Measurements from ENCODE around the gene KLF8.
"Not testable (repeated sequence)": the region's sequence is repeated elsewhere in the genome, so short reads cannot be mapped to it uniquely, and the experiment has no call there.

Gene KLF8

DNA sequence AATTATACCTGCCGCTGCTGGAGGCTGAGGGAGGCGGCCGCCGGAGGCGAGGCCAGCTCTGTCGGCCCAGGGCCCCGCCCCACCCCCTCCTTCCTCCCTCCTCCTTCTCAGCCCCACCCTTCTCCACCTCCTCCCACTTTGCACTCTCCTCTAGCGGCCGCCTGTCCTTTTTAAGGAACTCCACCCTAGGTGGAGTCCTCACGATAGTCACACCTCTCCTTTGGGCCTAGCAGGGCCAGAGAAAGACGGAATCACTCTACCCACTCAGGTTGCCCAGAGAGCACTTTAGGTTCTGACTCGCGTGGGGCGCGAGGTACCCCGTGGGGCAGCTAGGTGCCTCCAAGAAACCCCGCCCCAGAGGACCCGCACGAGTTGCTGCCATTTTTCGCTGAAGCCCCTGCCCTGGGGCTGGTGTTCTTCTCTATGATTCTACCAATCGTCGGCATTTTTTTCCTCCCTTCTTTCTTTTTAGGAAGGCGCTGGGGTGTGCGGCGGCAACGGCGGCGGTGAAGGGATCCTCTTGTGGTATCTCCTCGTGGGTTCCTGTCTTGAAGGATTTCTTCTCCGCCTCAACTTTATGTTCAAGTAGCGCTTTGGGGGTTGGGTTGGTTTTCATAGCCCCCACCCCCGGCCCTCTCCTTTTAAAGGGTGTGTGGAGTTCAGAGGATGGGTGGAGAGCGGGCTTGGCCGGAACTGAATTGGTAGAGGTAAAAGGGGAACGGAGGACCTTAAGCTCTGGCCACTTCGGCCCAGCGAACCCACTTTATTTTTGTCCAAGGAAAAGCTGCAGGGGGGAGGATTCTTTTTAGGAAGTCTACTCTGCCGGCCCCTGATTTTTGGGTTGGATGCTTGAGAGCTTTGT is at the start of gene KLF8:
Gene KLF8, plus strand, starts transcription at position 136 of the 862 bp plus-strand sequence. CDS start 979 bp downstream, outside the sequence.
- DNase-seq = no peak

DNA sequence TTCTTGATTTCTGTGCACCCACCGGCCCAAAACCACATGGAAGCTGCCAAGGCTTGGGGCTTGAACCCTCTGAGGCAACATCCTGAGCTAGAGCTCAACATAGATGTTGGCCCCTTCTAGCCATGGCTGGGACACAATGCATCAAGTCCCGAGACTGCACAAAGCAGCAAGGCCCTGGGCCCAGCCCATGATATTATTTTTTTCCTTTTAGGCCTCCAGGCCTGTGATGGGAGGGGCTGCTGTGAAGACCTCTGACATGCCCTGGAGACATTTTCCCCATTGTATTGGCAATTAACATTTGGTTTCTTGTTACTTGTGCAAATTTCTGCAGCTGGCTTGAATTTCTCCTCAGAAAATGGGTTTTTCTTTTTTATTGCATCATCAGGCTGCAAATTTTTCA is 25.2 kb upstream of the KLF8 start:
- DNase-seq = not testable (repeated sequence)

GRCh38 chrX:56211701-56212100 is 20.5 kb upstream of the KLF8 start:
- DNase-seq = no peak

DNA sequence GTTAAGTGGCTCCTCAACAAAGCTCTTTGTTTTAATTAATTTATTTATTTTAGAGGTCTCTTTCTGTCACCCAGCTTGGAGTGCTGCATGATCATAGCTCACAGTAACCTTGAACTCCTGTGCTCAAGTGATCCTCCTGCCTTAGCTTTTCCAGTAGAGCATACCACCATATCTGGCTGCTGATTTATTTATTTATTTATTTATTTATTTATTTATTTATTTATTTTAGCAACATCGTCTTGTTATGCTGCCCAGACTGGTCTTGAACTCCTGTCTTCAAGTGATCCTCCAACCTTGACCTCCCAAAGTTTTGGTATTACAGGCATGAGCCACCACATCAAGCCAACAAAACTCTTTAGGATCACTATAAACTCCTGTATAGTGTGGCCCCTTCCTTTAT is 15.8 kb upstream of the KLF8 start:
- DNase-seq = no peak

DNA sequence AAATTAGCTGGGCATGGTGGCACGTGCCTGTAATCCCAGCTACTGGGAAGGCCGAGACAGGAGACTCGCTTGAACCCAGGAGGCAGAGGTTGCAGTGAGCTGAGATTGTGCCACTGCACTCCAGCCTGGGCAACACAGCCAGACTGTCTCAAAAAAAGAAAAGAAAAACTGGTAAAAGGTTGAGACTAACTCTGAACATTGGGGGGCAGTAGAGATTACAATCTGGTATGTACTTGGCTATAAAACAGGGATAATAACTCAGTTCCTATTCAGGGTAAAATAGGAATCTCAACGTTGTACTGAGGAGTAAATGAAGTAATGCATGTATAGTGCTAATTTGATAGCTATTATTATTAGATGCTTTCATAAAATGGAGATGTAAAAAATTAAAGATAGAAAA is 12.5 kb upstream of the KLF8 start:
- no peak for DNase-seq

DNA sequence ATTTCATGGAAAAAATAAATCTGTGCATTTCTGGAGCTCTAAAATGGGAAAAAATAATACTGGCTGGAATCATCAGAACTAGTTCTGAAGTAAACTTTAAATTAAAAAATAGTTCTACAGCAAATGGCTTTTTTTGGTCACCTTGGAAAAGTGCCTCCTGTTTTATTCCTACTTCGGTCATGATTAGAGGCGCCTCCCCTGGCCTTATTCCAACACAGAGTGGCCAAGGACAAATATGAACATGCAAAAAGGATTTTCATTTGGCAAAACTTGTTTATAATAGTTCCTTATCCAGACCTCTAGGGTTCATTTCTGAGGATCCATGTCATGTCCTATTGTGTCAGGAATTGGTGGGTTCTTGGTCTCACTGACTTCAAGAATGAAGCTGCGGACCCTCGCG is 11.1 kb upstream of the KLF8 start:
- no peak for DNase-seq

DNA sequence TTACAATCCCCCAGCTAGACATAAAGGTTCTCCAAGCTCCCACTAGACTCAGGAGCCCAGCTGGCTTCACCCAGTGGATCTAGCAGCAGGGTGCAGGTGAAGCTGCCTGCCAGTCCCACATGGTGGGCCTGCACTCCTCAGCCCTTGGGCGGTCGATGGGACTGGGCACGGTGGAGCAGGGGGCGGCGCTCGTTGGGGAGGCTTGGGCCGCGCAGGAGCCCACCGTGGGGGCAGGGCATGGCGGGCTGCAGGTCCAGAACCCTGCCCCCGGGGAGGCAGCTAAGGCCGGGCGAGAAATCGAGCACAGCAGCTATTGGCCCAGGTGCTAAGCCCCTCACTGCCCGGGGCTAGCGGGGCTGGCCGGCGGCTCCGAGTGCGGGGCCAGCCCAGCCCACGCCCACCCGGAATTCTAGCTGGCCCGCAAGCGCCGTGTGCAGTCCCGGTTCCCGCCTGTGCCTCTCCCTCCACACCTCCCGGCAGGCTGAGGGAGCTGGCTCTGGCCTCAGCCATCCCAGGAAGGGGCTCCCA is 9.6 kb upstream of the KLF8 start:
- no peak for DNase-seq

- no peak for DNase-seq
Observed at GRCh38 chrX:56226980-56227379, 5.2 kb upstream of the KLF8 start.

DNA sequence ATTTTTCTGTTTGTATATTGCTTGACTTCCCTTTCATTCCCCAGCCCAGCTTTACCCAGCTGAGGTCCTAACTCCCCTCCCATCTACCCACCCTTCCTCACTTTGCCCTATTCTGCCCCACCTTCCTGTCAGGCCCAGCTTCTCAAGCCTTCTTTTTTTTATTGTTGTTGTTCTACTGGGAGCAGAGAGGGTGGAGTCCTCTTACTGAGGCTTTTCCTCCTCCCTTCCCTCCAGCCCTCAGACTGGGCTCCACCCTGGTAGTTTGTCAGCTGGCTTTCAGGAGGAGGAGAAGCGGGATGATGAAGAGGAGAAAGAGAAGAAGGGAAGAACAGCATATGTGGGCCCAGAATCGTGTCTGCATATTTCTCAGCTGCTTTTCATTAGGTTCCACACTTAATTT is 3.2 kb upstream of the KLF8 start:
- DNase-seq = no peak

DNA sequence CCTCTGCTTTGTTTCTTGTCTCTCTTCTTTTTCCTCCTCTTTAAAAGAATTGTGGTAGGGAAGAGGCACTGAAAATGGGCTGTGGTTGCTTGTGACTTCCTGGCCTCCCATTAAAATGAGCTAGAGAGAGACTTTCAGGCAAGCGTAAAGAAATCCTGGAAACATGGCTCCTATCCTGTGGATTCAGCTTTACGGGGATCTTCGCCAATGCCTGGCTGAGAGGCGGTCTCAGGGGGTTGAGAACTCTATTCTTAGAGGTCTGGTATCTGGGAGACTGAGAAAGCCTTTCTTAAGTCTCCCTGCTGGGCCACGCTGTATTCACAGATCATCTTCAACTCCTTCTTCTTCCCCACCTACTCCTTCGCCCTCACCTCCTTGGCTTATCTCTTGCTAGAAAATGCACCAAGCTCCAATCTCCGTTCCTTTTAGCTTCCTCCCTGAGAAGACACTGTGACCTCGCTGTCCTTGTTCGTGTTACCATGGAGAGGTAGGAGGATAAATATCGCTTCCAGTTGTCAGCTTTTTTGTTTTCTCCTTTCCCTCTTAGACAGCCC is 542 bp upstream of the KLF8 start:
- DNase-seq = no peak

DNA sequence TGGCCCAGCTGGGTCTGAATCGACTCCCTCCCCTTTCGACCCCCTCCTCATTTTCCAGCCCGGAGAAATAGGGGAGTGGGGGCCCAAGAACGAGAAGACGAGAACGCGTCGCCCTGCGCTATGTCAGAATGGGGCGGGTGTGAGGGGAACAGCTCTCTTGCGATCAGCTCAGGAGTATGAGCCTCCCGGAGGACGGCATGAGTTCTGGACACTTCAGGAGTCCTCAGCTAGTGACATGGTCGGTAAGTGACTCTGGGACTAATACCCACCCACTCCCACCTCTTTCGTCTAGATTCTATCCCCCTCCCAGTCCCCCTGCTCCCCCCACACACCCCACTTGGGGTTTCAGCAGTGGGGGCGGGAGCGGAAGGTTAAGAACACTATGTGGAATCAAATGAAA is 944 bp downstream of the KLF8 start:
- DNase-seq = no peak

DNA sequence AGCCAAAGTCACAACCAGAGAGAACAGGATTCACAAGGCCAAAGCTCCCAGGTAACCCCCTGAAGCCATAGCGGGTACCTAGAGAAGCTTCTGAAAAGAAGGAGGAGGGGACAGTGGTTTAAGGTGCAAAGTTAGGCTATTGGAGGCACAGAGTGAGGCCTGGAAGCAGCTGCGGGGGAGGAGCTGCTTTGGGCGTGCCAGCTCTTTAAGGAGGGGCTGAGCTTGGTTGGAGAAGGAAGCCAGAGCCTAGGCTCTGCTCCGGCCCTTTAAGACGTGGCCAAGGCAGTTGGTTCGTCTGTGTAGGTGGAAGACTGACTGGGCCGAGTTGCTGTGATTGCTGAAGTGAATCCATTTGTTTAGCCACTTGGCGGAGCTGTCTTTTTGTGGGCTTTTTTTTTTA is 1.5 kb downstream of the KLF8 start:
- no peak for DNase-seq

DNA sequence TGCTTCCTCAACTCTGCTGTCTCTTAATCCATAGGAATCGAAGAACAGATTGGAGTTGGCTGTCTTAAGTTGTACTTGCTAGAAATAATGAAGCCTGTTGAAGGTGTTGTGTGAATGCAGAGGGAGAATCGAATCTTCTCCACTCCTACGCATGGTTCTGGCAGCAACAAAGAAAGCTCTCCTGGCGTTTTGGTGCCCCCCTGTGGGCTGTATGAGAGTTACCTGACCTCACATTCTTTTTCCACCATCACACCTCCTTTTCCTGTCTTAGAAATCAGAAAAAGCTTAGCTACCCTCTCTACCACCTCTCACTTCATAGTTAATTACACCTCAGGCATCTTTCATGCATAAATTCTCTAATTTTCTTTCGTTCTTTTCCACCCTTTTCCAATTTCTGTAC is 16.3 kb downstream of the KLF8 start:
- peak; percentile 0 for DNase-seq

- no peak for DNase-seq
Observed at GRCh38 chrX:56253832-56254703, 21.9 kb downstream of the KLF8 start.

DNA sequence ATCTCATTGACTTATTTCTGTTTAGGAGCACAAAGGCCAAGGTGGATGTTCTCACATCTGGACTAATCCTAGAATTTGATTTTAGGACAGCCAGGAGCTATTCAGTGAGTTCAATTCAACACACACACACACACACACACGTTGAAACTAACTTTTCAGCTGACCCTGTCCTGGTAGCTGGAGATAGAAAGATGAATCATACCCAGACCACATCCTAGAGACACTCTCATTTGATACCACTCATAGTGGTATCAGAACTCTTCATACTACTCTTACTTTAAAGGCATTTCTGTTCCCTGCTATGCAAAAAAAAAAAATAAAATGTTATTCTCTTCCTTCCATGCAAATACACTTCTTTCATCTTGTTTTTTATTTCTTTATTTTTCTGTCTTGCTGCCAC is 36.7 kb downstream of the KLF8 start:
- no peak for DNase-seq

GRCh38 chrX:56278692-56279091 is 46.5 kb downstream of the KLF8 start:
- no peak for DNase-seq

DNA sequence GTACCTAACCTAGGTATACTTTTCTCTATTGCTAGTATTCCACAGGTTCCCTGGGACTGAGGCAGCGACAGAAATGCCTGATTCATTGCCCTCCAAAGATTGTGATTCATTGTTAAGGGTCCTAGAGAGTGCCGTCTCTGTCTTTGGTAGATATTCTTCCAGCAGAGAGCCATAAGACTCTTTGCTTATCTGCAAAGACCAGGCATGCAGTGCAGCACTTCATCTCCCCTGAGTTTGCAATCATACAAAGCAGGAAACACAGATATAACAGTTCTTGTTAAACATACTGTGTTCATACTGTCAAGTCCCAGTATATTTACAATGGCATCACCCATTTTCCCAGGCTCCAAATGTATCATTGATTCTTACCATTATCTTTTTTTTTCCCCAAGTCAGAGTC is 47.7 kb downstream of the KLF8 start:
- no peak for DNase-seq

- DNase-seq = no peak
Observed at GRCh38 chrX:56281789-56282188, 49.6 kb downstream of the KLF8 start.

- DNase-seq = no peak
Observed at GRCh38 chrX:56284269-56284668, 52.1 kb downstream of the KLF8 start.

GRCh38 chrX:56288608-56289007 is 56.5 kb downstream of the KLF8 start:
- DNase-seq = no peak

DNA sequence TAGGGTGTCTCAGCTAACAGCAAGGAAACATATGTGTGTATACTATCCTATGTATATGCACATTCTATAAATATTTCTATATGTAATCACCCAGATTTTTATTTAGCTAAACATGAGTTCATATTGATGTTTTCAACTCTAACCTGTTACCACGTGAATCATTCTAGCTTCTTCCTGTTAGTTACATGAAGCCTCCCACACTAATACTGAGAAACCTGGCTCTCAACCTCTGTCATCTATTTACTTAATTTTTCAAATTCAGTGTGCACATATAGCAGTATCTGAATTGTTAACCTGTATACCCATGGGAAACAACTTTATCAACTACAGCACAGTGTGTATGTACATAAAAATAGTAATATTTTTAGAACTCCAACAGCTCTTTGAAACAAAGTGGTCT is 57.3 kb downstream of the KLF8 start:
- no peak for DNase-seq

DNA sequence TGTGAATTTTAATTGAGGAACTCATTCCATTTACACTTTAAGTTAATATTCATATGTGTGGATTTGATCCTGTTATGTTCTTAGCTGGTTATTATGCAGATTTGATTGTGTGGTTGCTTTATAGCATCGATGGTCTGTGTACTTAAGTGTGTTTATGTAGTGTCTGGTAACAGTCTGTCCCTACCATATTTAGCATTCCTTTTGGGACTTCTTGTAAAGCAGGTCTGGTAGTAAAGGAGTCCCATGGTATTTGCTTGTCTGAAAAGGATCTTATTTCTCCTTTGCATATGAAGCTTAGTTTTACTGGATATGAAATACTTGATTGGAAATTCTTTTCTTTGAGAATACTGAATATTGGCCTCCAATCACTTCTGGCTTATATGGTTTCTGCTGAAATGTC is 76.6 kb downstream of the KLF8 start:
- no peak for DNase-seq

DNA sequence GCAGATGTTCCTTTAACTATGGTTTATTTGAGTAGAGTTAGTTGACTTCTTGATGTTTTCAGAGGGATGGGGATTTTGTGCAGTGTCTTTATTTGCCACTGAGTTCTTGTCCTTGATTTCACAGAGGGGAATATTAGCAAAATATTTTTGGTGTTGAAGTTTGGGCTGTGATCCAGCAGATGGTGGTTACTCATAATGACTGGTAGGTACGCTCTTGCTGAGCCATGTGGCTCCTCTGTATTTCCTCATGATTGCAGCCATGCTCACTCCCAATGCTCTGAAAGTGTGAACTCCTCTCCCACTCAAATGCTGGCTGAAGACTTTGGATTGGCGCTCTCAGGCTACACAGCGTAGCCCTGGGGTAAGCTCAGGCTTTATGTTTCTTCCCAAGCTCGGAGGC is 77.7 kb downstream of the KLF8 start:
- no peak for DNase-seq

DNA sequence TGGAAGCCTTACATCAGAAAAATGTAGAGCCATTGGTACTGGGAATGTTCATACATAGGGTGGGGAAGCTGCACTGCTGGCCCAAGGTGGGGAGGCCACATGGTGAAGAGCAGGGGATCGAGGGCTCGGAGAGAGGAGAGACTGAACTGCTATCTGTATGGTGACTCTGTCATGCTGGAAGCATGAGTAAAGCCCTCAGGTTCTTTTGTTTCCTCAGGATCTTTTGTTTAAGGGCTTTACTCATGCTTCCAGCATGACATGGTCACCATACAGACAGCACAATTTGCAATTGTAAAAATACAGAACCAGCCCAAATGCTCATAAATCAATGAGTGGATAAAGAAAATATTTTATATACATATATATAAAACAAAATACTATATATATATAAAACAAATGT is 78.4 kb downstream of the KLF8 start:
- no peak for DNase-seq

Measured in NK-92 treated with Interleukin-12 subunit alpha and Interleukin-12 subunit beta, amount 100 ng/mL, for 24 hours (cell line).